NCI-H1417 treated with DMSO at 0.1 percent for 48 hours (cell line): ENCODE measurements around the gene ARHGEF19.
"Not testable (repeated sequence)": the region's sequence is repeated elsewhere in the genome, so short reads cannot be mapped to it uniquely, and the experiment has no call there.

Experiments used
- DNase-seq: peaks from one replicate; lab custom pipeline; 2025; lab: John Stamatoyannopoulos, UW

The ARHGEF19 gene

GRCh38 chr1:16181887-16182719 lies 30.3 kb downstream of the ARHGEF19 start:
- DNase-seq: no peak

DNA sequence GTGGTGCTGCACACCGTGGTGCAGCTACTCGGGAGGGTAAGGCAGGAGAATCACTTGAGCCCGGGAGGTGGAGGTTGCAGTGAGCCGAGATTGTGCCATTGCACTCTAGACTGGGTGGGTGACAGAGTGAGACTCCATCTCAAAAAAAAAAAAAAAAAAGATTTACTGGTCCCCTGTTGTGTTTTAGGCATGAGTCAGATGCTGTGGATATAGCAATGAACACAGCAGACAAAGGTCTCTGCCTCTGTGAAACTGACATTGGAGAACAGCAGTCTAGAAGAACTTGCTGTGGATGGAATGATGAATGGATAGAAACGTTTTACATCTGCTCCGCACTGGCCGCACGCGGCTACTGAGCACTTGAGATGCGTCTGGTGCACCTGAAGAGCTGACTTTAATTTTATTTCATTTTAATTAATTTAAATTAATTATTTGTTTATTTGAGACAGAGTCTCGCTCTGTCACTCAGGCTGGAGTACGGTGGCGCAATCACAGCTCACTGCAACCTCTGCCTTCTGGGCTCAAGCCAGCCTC lies 32.1 kb downstream of the ARHGEF19 start:
- DNase-seq: no peak

GRCh38 chr1:16178596-16179497 lies 33.6 kb downstream of the ARHGEF19 start:
- DNase-seq: no peak

DNA sequence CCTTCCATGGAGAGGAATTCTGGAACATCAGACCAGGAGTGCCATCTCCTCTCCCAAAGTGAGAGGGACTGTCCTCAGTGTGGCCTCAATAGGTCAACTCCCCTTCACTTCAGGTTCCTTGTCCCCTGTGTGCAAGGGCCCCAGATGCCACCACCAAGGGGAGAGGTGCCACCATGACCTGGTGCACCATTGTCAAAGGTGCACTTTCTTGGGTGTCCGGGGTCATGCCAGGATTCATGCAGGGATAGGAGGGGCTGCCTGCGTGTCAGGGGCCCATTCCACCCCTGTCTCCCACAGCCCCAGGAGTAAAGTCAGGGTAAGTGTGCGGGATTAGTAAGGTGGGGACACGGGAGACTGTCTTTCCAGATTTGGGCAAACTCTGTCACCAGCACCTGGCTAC lies 35.1 kb downstream of the ARHGEF19 start:
- DNase-seq: no peak

DNA sequence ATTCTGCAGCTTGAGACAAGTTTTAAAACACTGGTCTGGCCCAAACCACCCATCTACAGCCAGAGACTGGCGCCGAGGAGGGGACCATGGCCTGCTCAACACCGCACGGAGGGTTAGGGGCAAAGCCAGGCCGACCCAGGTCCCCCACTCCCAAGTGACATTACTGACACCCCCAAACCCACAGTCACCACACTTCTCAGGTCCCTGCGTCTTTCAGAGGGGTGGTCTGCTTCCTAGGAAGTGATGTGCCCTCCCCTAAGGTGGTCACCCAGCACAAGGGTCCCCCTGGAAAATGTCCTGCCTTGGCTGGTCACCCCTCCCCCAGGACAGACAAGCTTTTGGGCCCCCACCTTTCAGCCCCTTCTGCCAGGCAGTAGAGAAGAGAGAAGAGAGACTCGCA lies 35.8 kb downstream of the ARHGEF19 start:
- no peak for DNase-seq

DNA sequence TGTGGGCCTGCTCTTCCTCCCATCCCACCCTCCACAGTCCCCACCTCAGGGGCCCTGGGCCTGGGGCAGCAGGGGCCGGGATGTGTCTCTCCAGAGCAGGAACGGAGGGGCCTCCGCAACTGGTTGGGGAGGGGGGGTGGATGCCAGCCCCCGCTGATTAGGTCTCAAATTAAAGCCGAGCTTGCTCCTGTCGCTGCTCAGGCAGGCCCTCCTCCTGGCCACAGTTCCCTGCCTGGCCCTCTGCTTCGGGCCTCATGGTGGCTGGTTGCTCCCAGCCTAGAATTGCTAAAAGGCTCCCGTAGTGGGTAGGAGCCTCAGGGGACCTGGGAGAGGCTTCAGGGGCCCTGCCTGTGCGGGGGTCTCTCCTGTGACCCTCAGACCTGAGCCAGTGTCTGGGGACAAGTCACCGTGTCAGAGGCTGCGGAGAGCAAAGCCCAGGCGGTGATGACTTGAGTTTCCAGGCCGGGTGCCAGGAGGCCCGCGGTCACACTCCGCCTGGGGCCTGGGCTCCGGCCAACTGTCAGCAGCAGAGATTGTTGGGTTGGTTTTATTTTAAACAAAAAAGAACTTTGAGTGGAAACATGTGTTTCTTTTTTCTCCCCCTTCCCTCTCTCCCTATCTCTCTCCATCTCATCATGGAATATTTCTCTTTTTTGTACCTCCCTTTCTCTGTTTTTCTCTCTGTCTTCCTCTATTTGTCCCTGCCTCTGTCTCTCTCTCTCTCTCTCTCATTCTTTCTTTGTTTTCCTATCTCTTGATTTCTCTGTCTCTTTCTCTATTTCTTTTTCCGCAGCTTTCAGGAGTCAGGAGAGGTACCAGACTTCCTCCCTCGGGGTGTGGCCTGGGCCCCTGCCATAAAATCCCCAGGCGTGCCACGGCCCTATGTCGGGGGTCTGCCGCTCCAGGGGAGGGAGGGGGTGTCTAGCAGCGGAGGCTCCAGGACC lies 36.6 kb downstream of the ARHGEF19 start:
- no peak for DNase-seq

- no peak for DNase-seq
Observed at GRCh38 chr1:16174886-16175598, 37.4 kb downstream of the ARHGEF19 start.

- DNase-seq: no peak
Observed at GRCh38 chr1:16174261-16174868, 38.1 kb downstream of the ARHGEF19 start.

DNA sequence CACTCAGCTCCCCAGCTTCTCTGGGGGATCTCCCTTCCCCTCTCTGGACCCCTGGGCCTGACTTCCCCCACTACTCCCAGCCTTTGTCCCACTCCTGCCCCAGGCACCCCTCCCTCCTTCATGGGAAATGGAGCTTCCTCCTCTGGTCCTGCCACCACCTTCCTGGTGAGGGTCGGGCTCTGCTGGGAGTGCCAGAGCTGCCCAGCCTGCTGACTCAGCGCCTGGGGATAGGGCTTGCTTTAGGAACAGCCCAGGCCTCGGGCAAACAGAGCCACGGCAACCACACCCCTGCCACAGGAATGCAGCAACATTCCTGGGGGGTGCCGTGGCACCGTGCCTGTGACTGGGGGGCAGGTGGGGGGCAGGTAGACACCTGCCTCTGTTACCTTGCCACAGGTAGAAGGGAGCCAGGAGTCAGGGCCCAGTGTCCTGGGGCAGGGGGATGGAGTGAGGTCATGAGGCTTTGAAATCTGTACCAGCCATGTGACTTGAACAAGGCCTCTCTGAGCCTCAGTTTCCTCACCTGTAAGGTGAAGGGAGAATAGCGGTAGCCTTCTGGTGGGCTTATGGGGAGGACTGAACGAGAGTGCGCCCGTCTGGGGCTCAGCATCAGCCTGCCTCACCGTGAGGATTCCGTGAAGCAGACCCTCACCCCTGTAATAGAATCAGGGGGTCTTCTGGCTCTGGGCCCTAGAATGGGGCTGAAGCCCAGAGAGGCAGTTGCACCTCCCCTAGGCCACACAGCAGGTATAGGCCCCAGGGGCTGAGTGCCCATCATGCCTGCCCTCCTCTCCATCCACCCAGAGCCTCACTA lies 38.8 kb downstream of the ARHGEF19 start:
- DNase-seq: no peak

DNA sequence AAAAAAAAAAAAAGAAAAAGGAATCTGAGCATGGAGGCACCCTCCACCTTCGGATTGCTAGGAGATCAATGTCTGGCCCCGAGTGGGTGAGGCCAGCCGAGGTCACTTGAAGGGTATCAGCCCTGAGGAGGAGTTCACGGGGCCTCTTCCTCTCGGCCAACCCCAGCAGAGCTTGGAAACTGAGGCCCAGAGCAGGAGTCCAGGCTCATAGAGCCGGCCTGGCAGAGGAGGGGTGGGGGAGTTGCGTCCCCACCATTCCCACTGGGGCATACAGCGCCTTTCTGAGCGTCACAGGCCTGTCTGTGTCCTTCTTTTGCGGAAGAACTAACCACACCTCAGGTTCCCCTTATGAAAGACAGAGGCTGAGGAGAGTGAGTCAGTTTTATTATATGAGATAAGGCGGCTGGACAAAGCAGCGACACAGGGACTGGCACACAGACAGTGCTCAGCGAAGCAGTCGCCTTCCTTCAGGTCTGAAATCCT lies 39.4 kb downstream of the ARHGEF19 start:
- no peak for DNase-seq

DNA sequence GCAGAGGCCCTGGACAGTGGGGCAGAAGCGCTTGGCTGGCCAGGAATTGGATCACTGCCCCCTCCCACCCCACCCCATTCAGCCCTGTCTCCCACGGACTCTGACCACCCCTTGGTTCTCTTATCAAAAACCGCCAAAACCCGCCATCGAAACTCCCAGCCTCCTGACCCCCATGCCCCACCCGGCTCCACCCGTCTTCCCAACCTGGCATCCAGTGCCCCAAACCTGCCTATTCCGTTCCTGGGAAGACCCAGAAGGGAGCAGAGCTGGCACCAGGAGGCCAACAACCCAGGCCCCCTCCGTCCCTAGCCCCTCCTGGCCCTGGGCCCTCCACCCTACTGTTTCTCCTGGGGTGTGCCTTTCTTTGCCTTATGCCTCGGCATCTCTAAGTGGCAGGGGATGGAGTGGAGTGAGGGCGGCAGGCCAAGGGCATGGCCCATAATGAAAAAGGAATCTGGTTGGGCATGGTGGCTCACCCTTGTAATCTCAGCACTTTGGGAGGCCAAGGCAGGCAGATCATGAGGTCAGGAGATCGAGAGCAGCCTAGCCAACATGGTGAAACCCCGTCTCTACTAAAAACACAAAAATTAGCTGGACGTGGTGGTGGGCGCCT lies 40.1 kb downstream of the ARHGEF19 start:
- no peak for DNase-seq

DNA sequence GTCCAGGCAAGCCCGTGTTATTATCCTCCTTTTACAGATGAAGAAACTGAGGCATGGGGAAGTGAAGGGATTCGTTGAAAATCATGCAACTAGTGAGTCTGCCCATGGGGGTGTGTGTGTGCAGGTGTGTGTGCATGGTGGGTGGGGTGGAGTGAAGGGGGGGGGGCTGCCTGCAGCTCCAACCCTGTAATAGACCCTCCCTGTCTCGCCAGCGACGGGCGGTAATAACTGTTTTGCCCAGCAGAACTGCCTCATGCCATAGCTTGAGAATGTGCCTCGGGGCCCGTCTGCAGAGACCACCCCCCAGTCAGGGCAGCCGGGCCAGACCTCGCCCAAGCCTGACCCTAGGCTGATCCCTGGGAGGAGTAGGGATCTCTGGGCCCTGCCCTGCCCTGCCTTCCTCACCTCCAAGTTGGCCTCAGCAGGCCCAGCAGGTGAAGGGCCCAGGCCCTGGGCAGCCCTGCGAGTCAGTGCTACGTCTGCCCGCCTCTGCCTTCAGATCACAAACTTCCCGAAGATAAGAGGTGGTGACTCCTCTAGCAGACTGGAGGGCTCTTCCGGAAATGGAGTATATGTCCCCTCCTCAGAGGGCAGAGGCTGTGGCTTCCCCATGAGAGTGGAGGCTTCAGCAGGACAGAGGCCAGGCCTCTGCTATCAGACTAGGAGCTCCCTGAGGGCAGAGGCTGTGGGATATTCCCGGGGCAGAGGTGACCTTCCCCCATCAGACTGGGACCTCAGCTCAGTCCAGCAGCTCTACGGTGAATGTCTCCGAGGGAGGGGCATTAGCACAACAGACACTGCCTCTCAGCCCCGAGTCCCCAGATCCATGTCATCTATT lies 40.9 kb downstream of the ARHGEF19 start:
- DNase-seq: no peak

- no peak for DNase-seq
Observed at GRCh38 chr1:16170283-16170673, 42.2 kb downstream of the ARHGEF19 start.

GRCh38 chr1:16168622-16169360 lies 43.7 kb downstream of the ARHGEF19 start:
- no peak for DNase-seq

DNA sequence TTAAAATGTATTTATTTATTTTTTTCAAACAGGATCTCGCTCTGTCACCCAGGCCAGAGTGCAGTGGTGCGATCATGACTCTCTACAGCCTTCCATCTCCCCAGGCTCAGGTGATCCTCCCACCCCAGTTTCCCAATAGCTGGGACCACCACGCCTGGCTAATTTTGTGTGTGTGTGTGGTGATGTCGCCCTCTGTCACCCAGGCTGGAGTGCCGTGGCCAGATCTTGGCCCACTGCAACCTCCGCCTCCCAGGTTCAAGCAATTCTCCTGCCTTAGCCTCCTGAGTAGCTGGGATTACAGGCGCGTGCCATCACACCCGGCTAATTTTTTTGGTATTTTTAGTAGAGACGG lies 44.3 kb downstream of the ARHGEF19 start:
- DNase-seq: not testable (repeated sequence)

- DNase-seq: no peak
Observed at GRCh38 chr1:16167331-16168143, 44.9 kb downstream of the ARHGEF19 start.

GRCh38 chr1:16166117-16166516 lies 46.3 kb downstream of the ARHGEF19 start:
- DNase-seq: no peak
